Thyroid gland (tissue), 4 donors: ENCODE data around the gene ARL8A.

ENCODE experiments used
- CTCF ChIP-seq, 6 experiments: fragments of 200-600 bp in 3 of 6; fragments of 450-650 bp in 3 of 6; sonication (generic) in 3 of 6; IDR thresholded peaks; one replicate each; pipeline ENCODE4 v1.5.1; 2016 to 2019; ENCODE audit warnings: antibody characterized with exemption in 6 of 6, mild to moderate bottlenecking in 2 of 6, inconsistent platforms in 1 of 6, moderate library complexity in 1 of 6
- POLR2A ChIP-seq, 2 donors: fragments of 450-650 bp; IDR thresholded peaks; one replicate each; pipeline ENCODE4 v1.6.1; 2017; ENCODE audit warnings: antibody characterized with exemption in 2 of 2, mild to moderate bottlenecking in 2 of 2, moderate library complexity in 1 of 2

DNA sequence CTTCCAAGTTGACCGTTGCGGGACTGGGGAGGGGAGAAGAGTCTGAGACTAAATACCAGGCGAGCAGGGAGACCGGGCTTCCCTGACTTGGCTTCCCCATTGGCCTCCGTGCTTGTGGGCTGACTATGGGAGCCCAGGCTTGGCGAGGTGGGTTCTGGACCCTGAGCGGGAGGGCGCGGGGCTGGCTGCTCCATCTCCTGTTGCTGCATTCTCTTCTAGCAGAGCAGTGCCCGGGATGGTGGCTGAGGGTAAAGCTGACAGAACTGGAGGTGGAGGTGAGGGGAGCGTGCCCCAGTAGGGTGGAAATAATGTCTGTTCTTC is 49.8 kb upstream of the ARL8A start:
- no peak for TF ChIP-seq CTCF (IDR thresholded peaks at IDR 0.05)
- TF ChIP-seq POLR2A (IDR thresholded peaks at IDR 0.05) = no peak
